Ascending aorta (tissue), 2 donors: ENCODE data around the gene C1orf167. TPM values are rescaled to one million over a fixed set of nuclear protein-coding genes. Genes with fewer than 3 reads are reported as not detected.

Experiments used
- DNase-seq, 2 donors: peaks; one replicate each; pipeline ENCODE4 v3.0.0-alpha.2; 2019; ENCODE audit warnings: low spot score in 2 of 2
- H3K27ac ChIP-seq, 2 donors: fragments of 200-600 bp; sonication (generic); one replicate each; pipeline ENCODE4 v1.5.1; 2016 to 2017; ENCODE audit warnings: mild to moderate bottlenecking in 1 of 2
- H3K27me3 ChIP-seq: fragments of 200-600 bp; sonication (generic); one replicate; pipeline ENCODE4 v1.5.1; 2017
- H3K36me3 ChIP-seq, 2 donors: fragments of 200-600 bp; sonication (generic); one replicate each; pipeline ENCODE4 v1.5.1; 2016
- H3K4me1 ChIP-seq, 2 donors: fragments of 200-600 bp; sonication (generic); one replicate each; pipeline ENCODE4 v1.5.1; 2016 to 2017; ENCODE audit warnings: mild to moderate bottlenecking in 1 of 2
- H3K4me3 ChIP-seq, 2 donors: fragments of 200-600 bp; sonication (generic); one replicate each; pipeline ENCODE4 v1.5.1; 2016 to 2017; ENCODE audit warnings: mild to moderate bottlenecking in 1 of 2
- H3K9me3 ChIP-seq, 2 donors: fragments of 200-600 bp; sonication (generic); one replicate each; pipeline ENCODE4 v1.5.1; 2016
- intact Hi-C: fragments of 100-400 bp; cut with DNase I; formaldehyde crosslinking; loops from one replicate; pipeline ENCODE4 v1.15.1; 2023
- total RNA-seq: library from RNA; depleted of rRNA; stranded (reverse); fragments of >200 nt; gene quantifications from one replicate; pipeline ENCODE4 v1.1.0, GENCODE V29; 2016
- TF ChIP-seq, protein P1 (sequence below), 3 experiments: fragments of 200-600 bp in 2 of 3; fragments of 450-650 bp in 1 of 3; sonication (generic) in 2 of 3; IDR thresholded peaks; one replicate each; pipeline ENCODE4 v1.5.1; 2016 to 2019; ENCODE audit warnings: antibody characterized with exemption in 3 of 3, mild to moderate bottlenecking in 1 of 3, moderate library complexity in 1 of 3

C1orf167 gene
- total RNA-seq, 1 donor from 2014 or later, result not detected

DNA sequence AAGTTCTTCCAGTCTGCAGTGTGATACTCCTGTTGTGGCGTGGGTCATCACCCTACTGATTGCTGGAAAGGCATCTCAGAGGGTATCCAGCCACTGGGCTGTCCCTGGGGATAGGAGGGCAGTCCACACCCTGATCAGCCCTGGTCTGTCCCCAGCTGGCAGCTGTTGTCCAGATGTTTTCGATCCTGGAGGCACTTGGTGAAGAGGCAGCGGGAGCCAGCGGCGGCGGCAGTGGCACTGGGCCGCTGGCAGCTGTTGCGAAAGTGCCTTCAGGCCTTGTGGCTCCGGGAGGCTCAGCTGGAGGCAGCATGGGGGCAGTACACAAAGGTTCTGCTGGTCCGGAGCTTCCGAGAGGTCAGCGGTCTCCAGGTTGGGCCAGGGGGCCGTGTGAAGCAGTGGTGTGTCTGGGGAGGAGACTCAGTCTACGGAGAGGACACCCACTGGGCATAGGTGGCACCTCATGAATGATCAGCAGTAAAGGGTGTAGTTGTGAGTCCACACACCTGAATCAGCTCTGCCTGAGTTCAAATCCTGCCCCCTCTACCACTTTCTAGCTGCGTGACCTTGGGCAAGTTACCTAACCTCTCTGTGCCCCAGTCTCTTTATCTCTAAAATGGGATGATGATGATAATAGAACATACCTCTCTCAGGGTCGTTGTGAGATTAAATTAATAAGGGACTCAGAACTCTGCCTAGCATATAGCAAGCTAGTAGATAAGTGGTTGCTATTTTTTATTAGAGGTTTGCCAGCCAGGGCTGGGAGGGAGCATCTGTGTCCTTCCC is 6.1 kb downstream of the C1orf167 start:
- Histone ChIP-seq H3K36me3 (no peaks in the 10 kb centered on the region), H3K4me3 (no peak overlapping the region), H3K4me1 (no peaks in the 10 kb centered on the region), H3K9me3 (no peaks in the 10 kb centered on the region), H3K27ac (no peak overlapping the region), H3K27me3 (no peaks in the 10 kb centered on the region)
- intact Hi-C loops, result no loop called here
- TF ChIP-seq, protein P1, sequence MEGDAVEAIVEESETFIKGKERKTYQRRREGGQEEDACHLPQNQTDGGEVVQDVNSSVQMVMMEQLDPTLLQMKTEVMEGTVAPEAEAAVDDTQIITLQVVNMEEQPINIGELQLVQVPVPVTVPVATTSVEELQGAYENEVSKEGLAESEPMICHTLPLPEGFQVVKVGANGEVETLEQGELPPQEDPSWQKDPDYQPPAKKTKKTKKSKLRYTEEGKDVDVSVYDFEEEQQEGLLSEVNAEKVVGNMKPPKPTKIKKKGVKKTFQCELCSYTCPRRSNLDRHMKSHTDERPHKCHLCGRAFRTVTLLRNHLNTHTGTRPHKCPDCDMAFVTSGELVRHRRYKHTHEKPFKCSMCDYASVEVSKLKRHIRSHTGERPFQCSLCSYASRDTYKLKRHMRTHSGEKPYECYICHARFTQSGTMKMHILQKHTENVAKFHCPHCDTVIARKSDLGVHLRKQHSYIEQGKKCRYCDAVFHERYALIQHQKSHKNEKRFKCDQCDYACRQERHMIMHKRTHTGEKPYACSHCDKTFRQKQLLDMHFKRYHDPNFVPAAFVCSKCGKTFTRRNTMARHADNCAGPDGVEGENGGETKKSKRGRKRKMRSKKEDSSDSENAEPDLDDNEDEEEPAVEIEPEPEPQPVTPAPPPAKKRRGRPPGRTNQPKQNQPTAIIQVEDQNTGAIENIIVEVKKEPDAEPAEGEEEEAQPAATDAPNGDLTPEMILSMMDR (IDR thresholded peaks at IDR 0.05), result no peak
- no peak for DNase-seq

DNA sequence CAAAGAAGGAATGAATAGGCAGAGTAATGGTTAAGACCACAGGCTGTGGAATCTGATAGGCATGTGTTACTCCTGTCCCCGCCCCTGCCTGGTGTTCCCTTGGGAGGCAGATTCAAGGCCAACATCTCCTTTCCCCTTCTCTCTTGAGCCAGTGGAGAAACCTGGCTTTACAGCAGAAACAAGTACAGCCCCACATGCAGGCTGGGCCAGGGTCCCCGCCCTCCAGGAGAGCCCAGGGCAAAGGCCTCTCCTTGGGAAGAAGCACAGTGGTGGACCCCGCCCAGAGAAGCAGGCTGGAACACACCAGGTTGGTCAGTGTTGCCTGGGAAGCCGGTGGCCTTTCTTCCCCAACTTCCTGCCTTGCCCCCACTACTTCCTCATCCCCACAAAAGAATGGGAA is 6.8 kb downstream of the C1orf167 start:
- Histone ChIP-seq H3K9me3 (no peaks in the 10 kb centered on the region), H3K4me1 (no peaks in the 10 kb centered on the region), H3K27me3 (no peaks in the 10 kb centered on the region), H3K27ac (no peak overlapping the region), H3K4me3 (no peak overlapping the region), H3K36me3 (no peaks in the 10 kb centered on the region)
- intact Hi-C loops, result no loop called here
- no peak for DNase-seq
- TF ChIP-seq, protein P1 (IDR thresholded peaks at IDR 0.05), result no peak

DNA sequence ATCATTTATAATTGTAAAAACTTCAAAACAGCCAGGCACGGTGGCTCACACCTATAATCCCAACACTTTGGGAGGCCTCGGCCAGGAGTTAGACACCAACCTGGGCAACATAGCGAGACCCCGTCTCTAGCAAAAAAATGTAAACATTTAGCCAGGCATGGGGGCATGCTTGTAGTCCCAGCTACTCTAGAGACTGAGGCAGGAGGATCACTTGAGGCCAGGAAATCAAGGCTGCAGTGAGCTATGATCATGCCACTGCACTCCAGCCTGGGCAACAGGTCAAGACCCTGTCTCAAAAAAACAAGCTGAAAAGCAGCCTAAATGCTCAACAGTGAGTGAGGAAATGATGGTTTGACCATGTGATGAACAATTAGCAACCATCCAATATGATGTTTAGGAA is 7.3 kb downstream of the C1orf167 start:
- no peak overlapping the region for H3K27ac ChIP-seq
- H3K36me3 ChIP-seq, result no peaks in the 10 kb centered on the region
- no peak overlapping the region for H3K4me3 ChIP-seq
- TF ChIP-seq, protein P1 (IDR thresholded peaks at IDR 0.05), result no peak
- no peaks in the 10 kb centered on the region for H3K9me3 ChIP-seq
- no peak for DNase-seq
- H3K4me1 ChIP-seq, result no peaks in the 10 kb centered on the region
- H3K27me3 ChIP-seq, result no peaks in the 10 kb centered on the region
- intact Hi-C loops, result no loop called here

DNA sequence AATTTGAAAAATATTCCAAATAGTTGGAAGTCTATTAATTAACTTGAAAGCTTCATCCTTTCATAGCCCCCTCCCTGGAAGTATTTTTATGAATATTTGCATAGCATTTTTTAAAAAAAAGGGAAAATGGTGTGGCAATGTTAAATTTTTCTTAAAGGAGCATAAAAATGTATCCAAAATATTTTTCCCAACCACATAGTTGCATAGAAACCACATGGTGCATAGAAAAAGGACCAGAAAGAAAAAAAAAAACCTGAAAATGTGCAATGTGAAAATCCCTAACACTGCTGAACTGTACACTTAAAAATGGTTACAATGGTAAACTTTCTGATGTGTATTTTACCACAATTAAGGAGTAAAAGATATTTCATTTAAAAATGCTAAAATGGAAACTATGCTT is 8.0 kb downstream of the C1orf167 start:
- H3K36me3 ChIP-seq, result no peaks in the 10 kb centered on the region

DNA sequence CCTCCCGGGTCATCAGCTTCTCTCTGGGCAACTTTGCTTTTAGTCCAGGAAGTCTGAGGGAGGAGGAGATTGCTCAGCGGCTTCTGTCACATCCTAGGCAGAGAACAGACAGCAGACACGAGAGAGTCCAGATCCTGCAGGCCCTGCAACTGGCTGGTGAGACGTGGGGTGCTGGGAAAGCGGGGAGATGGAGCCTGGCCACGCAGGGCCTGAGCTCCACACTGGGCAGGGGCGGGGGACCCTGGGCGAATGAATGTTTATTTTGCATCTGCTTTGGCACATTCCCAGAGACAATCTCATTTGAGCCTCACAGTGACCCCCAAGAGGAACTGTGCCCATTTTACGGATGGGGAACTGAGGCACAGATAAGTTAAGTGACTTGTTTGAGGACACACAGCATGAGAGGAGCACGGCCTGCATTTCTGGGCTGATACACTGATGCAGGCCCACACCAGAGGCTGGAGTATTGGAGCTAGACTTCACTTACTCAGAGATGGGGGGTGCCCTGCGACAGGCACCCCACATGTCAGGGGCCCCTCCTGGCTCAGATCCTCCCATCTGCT is 9.6 kb downstream of the C1orf167 start:
- no peak for DNase-seq
- H3K27ac ChIP-seq, result no peak overlapping the region
- no peak overlapping the region for H3K4me3 ChIP-seq
- no peaks in the 10 kb centered on the region for H3K9me3 ChIP-seq
- intact Hi-C loops, result no loop called here
- TF ChIP-seq, protein P1 (IDR thresholded peaks at IDR 0.05), result no peak
- no peaks in the 10 kb centered on the region for H3K4me1 ChIP-seq
- no peaks in the 10 kb centered on the region for H3K27me3 ChIP-seq
- no peaks in the 10 kb centered on the region for H3K36me3 ChIP-seq

More for the DNA sequence above, 8.0 kb downstream of the C1orf167 start:
- Histone ChIP-seq H3K4me3 (no peak overlapping the region), H3K27me3 (no peaks in the 10 kb centered on the region), H3K9me3 (no peaks in the 10 kb centered on the region), H3K4me1 (no peaks in the 10 kb centered on the region), H3K27ac (no peak overlapping the region)
- TF ChIP-seq, protein P1 (IDR thresholded peaks at IDR 0.05), result no peak
- intact Hi-C loops, result no loop called here
- DNase-seq, result no peak
